Inflammatory macrophage treated with lipopolysaccharide for 1 hour (primary cell): Measurements from ENCODE around the gene RAMACL.
A peak's percentile ranks its signal among the peaks of the same experiment; 100 is the strongest.

Experiments
- DNase-seq, 2 donors: peaks; one replicate each; pipeline ENCODE4 v3.0.0-alpha.2; 2020 to 2022

The RAMACL gene

DNA sequence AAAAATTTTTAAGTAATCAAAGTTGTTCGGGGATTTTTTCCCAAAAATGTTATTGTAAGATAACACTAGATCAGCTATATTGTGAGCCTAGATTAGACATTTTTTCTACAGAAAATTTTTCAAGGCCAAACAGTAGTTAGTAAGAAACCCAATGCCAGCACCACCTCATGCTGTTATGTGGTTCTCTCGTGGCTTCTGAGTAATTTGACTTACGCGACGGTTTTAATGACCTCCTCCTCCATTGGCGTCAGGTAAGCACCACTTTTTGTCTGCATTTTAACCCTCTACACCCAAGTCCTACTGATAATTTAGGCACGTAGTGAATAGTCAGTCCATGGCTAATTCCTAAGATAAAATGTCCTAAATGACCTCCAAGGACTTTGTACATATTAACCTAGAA, 30.9 kb upstream of the RAMACL start:
- no peak for DNase-seq

DNA sequence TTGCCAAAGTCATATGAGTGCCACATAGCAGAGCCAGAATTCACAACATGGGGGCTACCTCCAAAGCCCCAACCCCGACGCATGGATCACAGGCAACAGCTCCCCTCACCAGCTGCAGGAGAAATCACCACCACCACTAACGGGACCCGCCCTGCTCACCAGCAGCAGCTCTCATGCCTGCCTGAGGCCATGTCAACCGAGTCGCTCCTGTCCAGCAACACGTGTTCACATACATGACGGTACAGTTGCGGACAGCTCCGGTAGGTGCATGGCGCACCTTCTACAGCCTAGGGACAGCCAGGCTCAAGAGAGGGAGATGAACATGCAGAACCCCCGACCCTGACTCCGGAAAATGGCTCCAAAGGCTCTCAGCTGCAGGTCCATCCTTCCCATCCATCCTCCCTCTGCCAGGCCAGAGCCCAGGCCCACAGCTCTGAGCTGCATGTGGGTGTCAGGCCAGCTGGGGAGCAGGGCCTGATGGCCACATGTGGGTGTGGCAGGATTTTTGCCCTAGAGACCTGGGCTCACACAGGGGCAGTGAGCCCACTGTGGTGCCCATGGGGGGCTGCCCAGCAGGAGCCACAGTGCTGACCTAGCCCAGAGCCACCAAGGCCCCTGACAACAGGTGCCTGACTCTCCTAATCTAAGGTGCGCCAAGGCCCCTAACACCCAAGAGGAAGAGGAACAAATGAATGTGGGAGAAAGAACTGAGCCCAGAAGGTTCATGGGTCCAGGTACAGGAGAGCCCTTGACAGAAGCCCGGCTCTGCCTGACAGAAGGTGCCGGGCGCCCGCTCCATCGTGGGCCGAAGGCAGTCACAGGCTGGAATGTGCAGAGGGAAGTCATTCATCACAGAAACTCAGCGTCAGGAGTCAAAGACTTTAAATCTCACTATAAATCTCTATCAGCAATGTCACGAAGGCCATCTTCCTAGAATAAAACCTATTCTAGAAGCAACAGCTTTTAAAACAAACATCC, 30.1 kb upstream of the RAMACL start:
- no peak for DNase-seq

- DNase-seq = no peak
These were observed 28.7 kb upstream of the RAMACL start for GRCh38 chr6:166615059-166615770.

GRCh38 chr6:166614589-166614988, 28.1 kb upstream of the RAMACL start:
- DNase-seq = no peak

DNA sequence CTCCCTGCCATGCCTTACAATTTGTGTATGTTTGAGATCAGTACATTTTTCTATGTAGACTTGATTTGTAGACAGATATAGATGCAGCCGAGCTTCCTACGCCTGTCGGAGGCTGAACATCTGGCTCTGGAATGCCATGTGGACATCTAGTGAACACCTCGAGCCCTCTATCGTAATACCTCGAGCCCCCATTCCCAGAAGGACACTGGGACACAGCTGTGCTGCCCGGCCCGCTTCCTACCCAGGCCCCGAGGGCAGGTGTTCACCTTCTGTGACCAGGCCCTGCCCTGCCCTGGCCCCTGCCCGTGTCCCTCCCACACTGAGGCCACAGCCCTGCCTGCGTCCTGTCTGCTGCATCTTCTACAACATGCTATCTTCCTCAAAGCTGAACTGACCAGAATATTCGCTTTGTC, 27.7 kb upstream of the RAMACL start:
- no peak for DNase-seq

GRCh38 chr6:166613027-166613426, 26.5 kb upstream of the RAMACL start:
- DNase-seq = no peak

DNA sequence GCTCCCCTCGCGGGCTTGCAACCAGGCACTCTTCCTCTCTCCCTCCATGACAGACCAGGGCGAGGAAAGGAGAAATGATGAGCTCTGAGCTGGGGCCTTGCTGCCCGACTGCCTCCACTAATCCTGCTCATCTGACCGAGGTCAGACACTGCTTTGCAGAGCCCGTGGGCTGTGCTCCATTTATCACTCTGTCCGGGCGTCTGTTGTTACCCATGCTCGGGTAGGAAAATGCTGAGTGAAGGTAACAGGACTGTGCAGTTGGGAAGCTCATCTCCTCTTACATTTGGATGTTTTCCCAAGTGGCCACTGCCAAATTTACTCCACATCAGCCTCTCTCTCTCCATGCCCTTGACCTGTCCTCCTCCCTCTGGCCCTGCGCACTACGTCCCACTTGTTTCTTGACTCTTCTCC, 26.0 kb upstream of the RAMACL start:
- DNase-seq = no peak

DNA sequence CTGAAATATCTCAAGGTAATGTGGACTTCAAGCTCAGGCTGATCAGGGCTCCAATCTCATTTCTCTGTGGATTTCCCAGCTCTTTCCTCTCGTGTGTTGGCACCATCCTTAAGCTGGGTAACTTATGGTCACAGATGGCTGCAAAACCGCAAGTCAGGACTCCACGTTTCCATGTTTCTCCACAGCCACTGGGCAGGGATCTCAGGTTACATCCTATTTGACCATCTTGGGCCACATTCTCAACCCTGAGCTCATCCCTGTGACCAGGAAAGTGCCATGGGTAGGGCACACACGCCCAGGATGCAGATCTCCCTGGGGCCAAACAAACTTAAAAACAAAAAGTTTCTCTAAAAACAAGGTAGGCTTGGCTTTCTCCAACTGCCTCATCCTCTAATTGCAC, 25.2 kb upstream of the RAMACL start:
- DNase-seq = no peak

- DNase-seq = no peak
These were observed 23.6 kb upstream of the RAMACL start for GRCh38 chr6:166610069-166610468.

DNA sequence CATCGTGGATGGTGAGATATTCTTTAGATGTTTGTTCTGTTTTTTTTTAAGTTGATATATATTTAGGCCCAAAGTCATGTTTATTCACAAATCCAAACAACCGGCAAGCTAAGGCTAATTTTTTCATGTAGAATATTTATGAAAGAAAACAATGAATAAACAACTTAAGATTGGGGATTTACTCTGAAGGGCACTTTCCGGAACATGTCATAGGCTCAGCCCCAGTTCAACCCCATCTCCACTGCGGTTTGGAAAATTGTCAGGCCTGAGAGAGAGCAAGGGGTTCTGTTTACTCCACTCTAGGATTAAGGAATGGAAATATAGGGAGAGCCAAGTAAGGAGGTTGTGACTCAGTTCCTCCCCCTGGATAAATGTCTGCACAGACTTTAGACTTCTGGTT, 22.3 kb upstream of the RAMACL start:
- DNase-seq = no peak

DNA sequence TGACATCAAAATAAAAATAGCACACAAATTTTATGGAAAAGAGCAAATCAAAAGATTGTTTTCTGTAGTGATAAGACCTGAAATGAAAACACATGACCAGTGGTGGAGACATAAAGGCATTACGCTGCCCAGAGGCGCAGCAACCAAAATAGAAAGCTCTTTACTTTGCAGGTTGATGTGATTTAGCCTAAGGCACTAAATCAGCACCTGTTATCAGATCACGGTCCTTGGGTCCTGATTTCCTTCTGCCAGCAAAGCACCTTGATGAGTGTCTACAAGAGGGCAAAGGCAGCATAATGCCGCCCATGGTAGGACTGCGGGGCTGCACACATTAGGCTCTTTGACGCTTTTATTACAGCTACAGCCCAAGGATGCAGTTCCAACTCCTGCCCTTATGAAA, 19.3 kb upstream of the RAMACL start:
- no peak for DNase-seq

- DNase-seq = no peak
These were observed 18.4 kb upstream of the RAMACL start for GRCh38 chr6:166604911-166605310.

- DNase-seq = no peak
These were observed 17.9 kb upstream of the RAMACL start for GRCh38 chr6:166604328-166604727.

DNA sequence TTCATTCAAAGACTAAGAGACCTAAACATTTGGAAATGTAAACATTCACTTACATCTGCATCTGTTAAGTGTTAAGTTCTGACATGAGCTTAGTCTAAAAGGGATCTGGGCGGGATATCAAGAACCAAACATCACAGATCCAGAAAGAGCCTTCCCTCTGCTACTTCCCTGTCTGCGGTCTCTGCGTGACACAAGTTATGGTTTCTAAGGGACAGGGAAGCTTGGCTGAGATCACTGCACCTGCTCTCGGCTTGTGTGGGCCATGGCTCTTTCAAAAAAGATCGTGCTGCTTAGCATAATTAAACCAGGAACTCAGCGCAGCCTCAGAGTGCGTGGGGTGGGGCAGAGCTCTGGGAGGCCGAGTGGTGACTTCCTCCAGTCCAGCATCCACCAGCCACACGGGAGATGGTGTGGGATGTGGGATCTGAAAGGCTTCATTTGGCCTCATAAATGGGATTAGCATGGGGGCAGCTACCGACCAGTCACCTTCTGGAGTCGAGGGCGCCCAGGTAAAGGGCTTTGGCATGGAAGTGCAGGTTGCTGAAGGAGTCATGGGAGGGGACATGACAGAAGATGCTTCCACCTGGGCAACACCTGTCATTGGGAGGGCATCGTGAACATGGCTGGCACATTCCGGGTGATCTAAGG, 16.7 kb upstream of the RAMACL start:
- peak; percentile 43 to 70 for DNase-seq

DNA sequence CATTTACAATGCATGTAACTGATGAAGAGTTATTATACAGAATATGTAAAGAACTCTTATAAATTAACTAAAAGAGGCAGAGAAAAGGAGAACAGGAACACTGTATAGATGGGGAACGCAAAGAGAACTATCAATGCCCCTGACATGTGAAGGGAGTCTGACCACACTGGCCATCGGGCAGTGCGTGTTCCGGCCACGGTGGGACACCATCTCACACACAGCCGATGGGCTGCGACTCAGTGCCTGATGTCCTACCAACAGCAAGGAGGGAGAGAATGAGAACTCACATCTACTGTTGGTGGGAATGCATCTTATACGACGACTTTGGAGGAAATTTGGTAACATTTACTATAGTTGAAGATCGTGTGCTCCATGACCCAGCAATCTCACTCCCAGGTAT, 15.5 kb upstream of the RAMACL start:
- no peak for DNase-seq

DNA sequence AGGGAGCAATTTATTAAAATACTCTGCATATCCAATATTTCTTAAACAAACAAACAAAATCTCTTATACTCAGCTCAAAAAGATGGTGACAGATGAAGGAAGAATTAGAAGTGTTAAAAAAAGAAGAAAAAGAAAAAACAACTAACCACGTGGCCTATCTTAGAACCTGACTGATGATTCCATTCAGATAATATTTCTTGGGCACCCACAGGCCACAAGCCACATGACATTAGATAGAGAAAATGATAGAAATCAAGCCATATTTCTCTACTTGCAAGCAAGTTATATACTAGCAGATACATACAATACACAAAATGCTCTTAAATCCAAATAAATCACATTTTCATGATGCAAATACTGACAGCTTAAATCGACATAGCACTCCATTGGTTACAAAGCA, 14.5 kb upstream of the RAMACL start:
- DNase-seq = no peak

DNA sequence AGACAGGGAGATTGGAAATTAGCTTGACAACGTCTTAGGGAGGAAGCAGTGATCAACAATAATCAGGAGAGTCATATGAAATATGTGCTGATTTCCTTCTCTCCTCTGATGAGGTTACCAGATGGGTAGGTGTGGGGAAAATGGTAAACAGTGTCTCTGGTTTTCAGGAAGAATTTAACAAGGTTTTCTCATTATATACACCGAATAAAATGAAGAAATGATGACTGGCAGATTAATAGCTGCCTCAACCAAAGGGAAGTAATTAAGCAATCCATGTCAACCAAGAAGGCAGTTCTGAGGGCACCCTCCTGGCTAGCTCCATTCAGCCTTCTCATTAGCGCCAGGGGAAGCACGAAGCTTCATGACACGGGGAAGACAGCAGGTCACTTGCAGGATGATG, 12.7 kb upstream of the RAMACL start:
- DNase-seq = peak; percentile 45 to 47

DNA sequence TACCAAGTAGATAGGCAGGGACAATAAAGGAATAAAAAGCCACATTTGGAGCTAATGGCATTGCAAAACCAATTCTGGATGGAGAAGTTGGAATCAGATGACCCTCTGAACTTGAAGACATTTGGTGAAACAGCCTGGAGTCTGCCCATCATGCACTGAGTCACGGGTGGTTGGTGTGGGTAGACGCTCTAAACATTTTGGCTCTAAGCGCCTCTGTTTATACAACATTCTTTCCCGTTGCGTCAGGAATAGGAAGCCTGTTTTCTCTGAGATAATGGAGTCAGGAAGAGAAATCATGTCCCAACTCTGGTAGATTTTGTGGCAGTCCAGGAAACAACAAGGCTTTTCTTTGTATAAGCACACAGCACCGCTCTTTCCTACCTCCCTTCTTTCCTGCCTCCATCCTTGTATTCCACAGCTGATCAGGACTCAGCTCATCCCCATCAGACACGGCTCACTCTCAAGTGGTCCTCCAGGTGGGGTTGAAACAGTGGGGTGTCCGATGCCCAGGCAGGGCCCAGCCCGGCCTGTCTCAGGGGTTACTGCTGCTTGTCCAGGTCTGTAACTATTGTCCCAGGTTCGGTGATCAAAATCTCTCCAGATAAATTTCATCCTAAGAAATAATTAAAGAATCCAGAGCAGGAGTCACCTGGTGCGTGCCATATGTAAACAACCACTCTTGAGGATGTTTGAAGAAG, 12.1 kb upstream of the RAMACL start:
- peak; percentile 88 to 96 for DNase-seq

DNA sequence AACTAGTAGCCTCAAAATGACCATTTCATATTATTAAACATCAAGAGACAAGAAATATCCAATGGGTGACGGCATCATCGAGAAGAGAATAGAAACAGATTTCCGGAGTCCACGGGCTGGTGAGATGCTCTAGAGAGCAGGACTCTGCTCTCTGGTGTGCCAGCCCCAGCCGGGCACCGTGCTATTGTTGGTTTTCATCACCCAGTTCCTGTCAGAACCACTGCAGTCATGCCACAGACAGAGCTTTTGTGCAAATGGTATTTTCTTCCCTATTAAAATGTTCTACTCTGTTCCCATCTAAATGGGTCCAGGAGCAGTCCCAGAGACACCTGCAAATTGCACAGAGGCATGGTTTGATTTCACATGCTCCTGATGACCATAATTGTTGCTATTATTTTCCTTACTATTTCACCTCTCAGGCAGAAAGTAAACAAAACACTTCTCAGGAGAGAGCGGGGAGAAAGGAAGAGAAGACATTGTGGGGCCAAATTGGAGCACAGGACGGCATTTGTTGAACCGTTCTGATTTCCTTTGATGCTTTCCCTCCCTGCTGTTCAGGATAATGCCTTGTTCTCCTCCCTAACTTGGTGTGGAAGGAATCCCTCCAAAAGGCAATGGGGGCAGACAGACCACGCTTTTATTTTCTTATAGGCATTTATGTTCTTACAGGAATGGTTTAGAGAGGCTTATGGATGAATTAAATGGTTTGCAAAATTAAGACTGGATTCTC, 11.4 kb upstream of the RAMACL start:
- DNase-seq = no peak

- peak in 1 of 2 donors; percentile 74 for DNase-seq
These were observed 10.5 kb upstream of the RAMACL start for GRCh38 chr6:166596776-166597507.

DNA sequence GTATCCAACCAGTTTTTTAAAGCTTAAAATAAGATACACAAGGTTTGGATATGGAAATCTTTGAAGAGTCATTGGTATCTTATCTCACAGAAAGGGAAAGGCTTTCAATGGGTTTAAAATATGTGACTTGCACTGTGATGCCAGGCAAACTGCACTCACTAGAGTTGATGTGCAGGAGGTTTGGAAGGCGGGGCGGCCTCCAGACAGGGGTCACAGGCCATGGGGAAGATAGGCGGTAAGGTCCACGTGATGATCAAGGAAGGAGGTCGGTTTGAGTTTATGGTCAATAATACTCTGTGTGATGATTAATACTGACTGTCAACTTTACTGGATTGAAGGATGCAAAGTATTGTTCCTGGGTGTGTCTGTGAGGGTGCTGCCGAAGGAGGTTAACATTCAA, 9.5 kb upstream of the RAMACL start:
- DNase-seq = no peak
